H9 (cell line): ENCODE results near the gene ANK3. TPM values are rescaled to one million over a fixed set of nuclear protein-coding genes. Genes with fewer than 3 reads are reported as not detected.

Experiments
- DNase-seq: peaks from one replicate; pipeline ENCODE4 v3.0.0-alpha.2; 2017
- H2AFZ ChIP-seq: one replicate; pipeline ENCODE4 v1.6.1; 2013; ENCODE audit warnings: mild to moderate bottlenecking, low read length, control low read depth, moderate library complexity
- H2AK5ac ChIP-seq: 2 replicates; pipeline ENCODE4 v1.6.1; 2013; ENCODE audit warnings: low read length, control low read depth, mixed read lengths; ENCODE audit not compliant: insufficient read length
- H2BK120ac ChIP-seq: one replicate; pipeline ENCODE4 v1.6.1; 2013; ENCODE audit warnings: low read depth, mild to moderate bottlenecking, low read length, control low read depth, inconsistent platforms; ENCODE audit not compliant: poor library complexity, severe bottlenecking
- H2BK12ac ChIP-seq: 2 replicates; pipeline ENCODE4 v1.6.1; 2013; ENCODE audit warnings: low read length, control low read depth, mixed read lengths, low read depth; ENCODE audit not compliant: insufficient read length
- H2BK15ac ChIP-seq: 2 replicates; pipeline ENCODE4 v1.6.1; 2013; ENCODE audit warnings: low read depth, low read length, control low read depth
- H2BK20ac ChIP-seq: one replicate; pipeline ENCODE4 v1.6.1; 2013; ENCODE audit warnings: low read depth, mild to moderate bottlenecking, low read length, control low read depth, inconsistent platforms; ENCODE audit not compliant: poor library complexity, severe bottlenecking
- H2BK5ac ChIP-seq: 2 replicates; pipeline ENCODE4 v1.6.1; 2013; ENCODE audit warnings: low read length, control low read depth, mixed read lengths; ENCODE audit not compliant: insufficient read length
- H3K14ac ChIP-seq: 2 replicates; pipeline ENCODE4 v1.6.1; 2013; ENCODE audit warnings: low read length, control low read depth; ENCODE audit not compliant: insufficient read depth
- H3K18ac ChIP-seq: 2 replicates; pipeline ENCODE4 v1.6.1; 2013; ENCODE audit warnings: low read depth, mild to moderate bottlenecking, mixed read lengths, low read length, control low read depth; ENCODE audit not compliant: insufficient read length
- H3K23ac ChIP-seq: 2 replicates; pipeline ENCODE4 v1.6.1; 2013; ENCODE audit warnings: low read length, control low read depth, mixed read lengths, low read depth; ENCODE audit not compliant: insufficient read length
- H3K23me2 ChIP-seq: 2 replicates; pipeline ENCODE4 v1.6.1; 2013; ENCODE audit warnings: low read depth, mild to moderate bottlenecking, mixed read lengths, low read length, control low read depth; ENCODE audit not compliant: insufficient read length, poor library complexity, severe bottlenecking
- H3K27ac ChIP-seq: 2 replicates; pipeline ENCODE4 v1.5.1; 2013; ENCODE audit warnings: low read length, control low read depth, mixed read lengths, low read depth; ENCODE audit not compliant: insufficient read length
- H3K27me3 ChIP-seq: 2 replicates; pipeline ENCODE4 v1.6.1; 2013; ENCODE audit warnings: low read length, control low read depth, inconsistent platforms; ENCODE audit not compliant: insufficient read depth
- H3K4ac ChIP-seq: 2 replicates; pipeline ENCODE4 v1.6.1; 2013; ENCODE audit warnings: low read depth, mild to moderate bottlenecking, control low read depth, inconsistent platforms, low read length, moderate library complexity
- H3K4me1 ChIP-seq: 2 replicates; pipeline ENCODE4 v1.6.1; 2013; ENCODE audit warnings: low read length, control low read depth, inconsistent platforms; ENCODE audit not compliant: insufficient read depth
- H3K4me2 ChIP-seq: 2 replicates; pipeline ENCODE4 v1.6.1; 2013; ENCODE audit warnings: low read length, control low read depth, mixed read lengths; ENCODE audit not compliant: insufficient read length, insufficient read depth
- H3K56ac ChIP-seq: 2 replicates; pipeline ENCODE4 v1.6.1; 2013; ENCODE audit warnings: low read depth, mild to moderate bottlenecking, mixed read lengths, low read length, control low read depth; ENCODE audit not compliant: insufficient read length
- H3K79me1 ChIP-seq: 2 replicates; pipeline ENCODE4 v1.6.1; 2013; ENCODE audit warnings: low read depth, mild to moderate bottlenecking, moderate library complexity, low read length, control low read depth, inconsistent platforms; ENCODE audit not compliant: insufficient read depth, poor library complexity, severe bottlenecking
- H3K79me2 ChIP-seq: 2 replicates; pipeline ENCODE4 v1.6.1; 2013; ENCODE audit warnings: low read length, control low read depth, inconsistent platforms; ENCODE audit not compliant: insufficient read depth
- H3K9ac ChIP-seq: 2 replicates; pipeline ENCODE4 v1.6.1; 2013; ENCODE audit warnings: low read length, control low read depth, mixed read lengths; ENCODE audit not compliant: insufficient read length; ENCODE audit errors: extremely low read depth
- H3K9me3 ChIP-seq: one replicate; pipeline ENCODE4 v1.6.1; 2013; ENCODE audit warnings: low read depth, low read length, inconsistent platforms; ENCODE audit not compliant: control insufficient read depth
- H3T11ph ChIP-seq: one replicate; pipeline ENCODE4 v1.6.1; 2013; ENCODE audit warnings: mild to moderate bottlenecking, low read length, control low read depth, inconsistent platforms
- H4K20me1 ChIP-seq: one replicate; pipeline ENCODE4 v1.6.1; 2013; ENCODE audit not compliant: control insufficient read depth, insufficient read length, insufficient read depth
- H4K5ac ChIP-seq: 2 replicates; pipeline ENCODE4 v1.6.1; 2013; ENCODE audit warnings: low read depth, mild to moderate bottlenecking, mixed read lengths, low read length, control low read depth; ENCODE audit not compliant: insufficient read length
- H4K8ac ChIP-seq: replicated peaks from 2 replicates; pipeline ENCODE4 v1.6.1; 2013; ENCODE audit warnings: low read length, control low read depth, mixed read lengths, low read depth; ENCODE audit not compliant: insufficient read length
- H4K91ac ChIP-seq: 2 replicates; pipeline ENCODE4 v1.6.1; 2013; ENCODE audit warnings: low read depth, mild to moderate bottlenecking, moderate library complexity, mixed read lengths, low read length, control low read depth; ENCODE audit not compliant: insufficient read length
- H3K27ac Mint-ChIP-seq, 3 experiments: 2 replicates in 2 of 3; 3 replicates in 1 of 3; pipeline ENCODE4 v1.8.0; 2020 to 2021; ENCODE audit warnings: mixed read lengths in 3 of 3, mild to moderate bottlenecking in 1 of 3, moderate library complexity in 1 of 3
- H3K27me3 Mint-ChIP-seq: 2 replicates; pipeline ENCODE4 v1.8.0; 2021; ENCODE audit warnings: low read depth, mild to moderate bottlenecking, moderate library complexity, mixed read lengths
- H3K36me3 Mint-ChIP-seq, 3 experiments: 2 replicates in 2 of 3; 3 replicates in 1 of 3; pipeline ENCODE4 v1.8.0; 2020 to 2021; ENCODE audit warnings: low read depth in 3 of 3, mixed read lengths in 3 of 3; ENCODE audit not compliant: insufficient read depth in 1 of 3
- H3K4me1 Mint-ChIP-seq, 2 experiments: 2 replicates each; pipeline ENCODE4 v1.8.0; 2020; ENCODE audit warnings: mixed read lengths in 2 of 2
- H3K4me3 Mint-ChIP-seq, 2 experiments: 2 replicates in 1 of 2; 3 replicates in 1 of 2; pipeline ENCODE4 v1.8.0; 2020 to 2021; ENCODE audit warnings: mild to moderate bottlenecking in 2 of 2, mixed read lengths in 2 of 2, moderate library complexity in 1 of 2
- H3K9me3 Mint-ChIP-seq, 2 experiments: 2 replicates in 1 of 2; 3 replicates in 1 of 2; pipeline ENCODE4 v1.8.0; 2020; ENCODE audit warnings: mild to moderate bottlenecking in 2 of 2, mixed read lengths in 2 of 2, moderate library complexity in 1 of 2
- CTCF ChIP-seq: fragments of 200-600 bp; sonication (generic); conservative IDR thresholded peaks from 3 replicates; pipeline ENCODE4 v1.8.0; 2021; ENCODE audit warnings: antibody characterized with exemption, mild to moderate bottlenecking
- WGBS: extraction: QIAGEN DNeasy Blood & Tissue Kit; methylation state at CpG from one replicate; pipeline ENCODE4 v1.1.7; 2013; ENCODE audit warnings: missing lambda C conversion rate, low lambda C conversion rate, mixed read lengths; ENCODE audit not compliant: insufficient read length; ENCODE audit errors: extremely low coverage; 5-methylcytosine and 5-hydroxymethylcytosine counted together
- total RNA-seq: library from RNA; stranded (reverse); gene quantifications from 2 replicates; pipeline ENCODE4 v1.2.1, GENCODE V29; 2021

The ANK3 gene
- total RNA-seq, 1 experiment from 2014 or later = 59.6 TPM

DNA sequence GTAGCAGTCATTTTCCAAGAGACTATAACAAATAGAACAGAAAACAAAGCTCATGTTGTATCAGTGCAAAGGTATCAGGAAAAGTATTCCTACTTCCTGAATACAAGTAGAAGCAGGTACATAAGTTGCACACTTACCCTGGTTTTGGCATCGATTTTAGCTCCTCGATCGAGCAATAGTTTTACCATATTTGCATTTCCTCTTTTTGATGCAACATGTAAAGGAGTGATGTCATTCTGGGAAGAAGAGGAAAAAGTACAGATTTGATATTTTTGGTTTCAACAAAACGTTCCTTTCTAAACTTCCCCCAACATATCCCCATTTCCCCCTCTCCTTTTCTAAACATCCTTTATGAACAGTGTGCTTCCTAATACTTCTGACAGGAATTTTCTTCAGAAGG lies 155.1 kb downstream of the ANK3 start:
- WGBS = no CpG with 5 or more reads among the region's 4 CpGs
- Mint-ChIP-seq H3K27ac (no peak overlapping the region), H3K9me3 (no peaks in the 10 kb centered on the region), H3K36me3 (no peaks in the 10 kb centered on the region), H3K4me1 (peaks cover 7 to 20% of the 10 kb centered on the region in 2 experiments), H3K27me3 (no peaks in the 10 kb centered on the region), H3K4me3 (no peak overlapping the region)
- Histone ChIP-seq H3K14ac (no peak overlapping the region), H3K4ac (no peak overlapping the region), H3K27me3 (no peaks in the 10 kb centered on the region), H3K56ac (no peak overlapping the region), H3K27ac (no peak overlapping the region), H4K8ac (no peak overlapping the region), H2BK12ac (no peak overlapping the region), H2BK120ac (no peak overlapping the region), H3K4me1 (no peaks in the 10 kb centered on the region; the same call in 1 of the 2 replicates), H3K79me1 (no peaks in the 10 kb centered on the region), H4K5ac (no peak overlapping the region), H4K20me1 (no peaks in the 10 kb centered on the region), H4K91ac (no peak overlapping the region), H3K18ac (no peak overlapping the region), H3K79me2 (no peaks in the 10 kb centered on the region), H2BK5ac (no peak overlapping the region), H2AK5ac (no peak overlapping the region), H3K4me2 (no peak overlapping the region), H2AFZ (no peak overlapping the region), H2BK20ac (no peak overlapping the region), H3K9ac (no peak overlapping the region), H2BK15ac (no peak overlapping the region), H3T11ph (no peak overlapping the region), H3K9me3 (no peaks in the 10 kb centered on the region), H3K23ac (no peak overlapping the region), H3K23me2 (no peaks in the 10 kb centered on the region)
- DNase-seq = no peak
- no peak for TF ChIP-seq CTCF
